GM21737 (cell line): Measurements from ENCODE around the gene SYNC.
"Not testable (repeated sequence)": the region's sequence is repeated elsewhere in the genome, so short reads cannot be mapped to it uniquely, and the experiment has no call there.

ENCODE experiments used
- ATAC-seq: cut with Tn5 transposase; IDR thresholded peaks from one replicate; pipeline ENCODE4 v1.9.1; 2021; ENCODE audit warnings: mild to moderate bottlenecking, moderate library complexity; ENCODE audit not compliant: unreplicated experiment

SYNC gene

DNA sequence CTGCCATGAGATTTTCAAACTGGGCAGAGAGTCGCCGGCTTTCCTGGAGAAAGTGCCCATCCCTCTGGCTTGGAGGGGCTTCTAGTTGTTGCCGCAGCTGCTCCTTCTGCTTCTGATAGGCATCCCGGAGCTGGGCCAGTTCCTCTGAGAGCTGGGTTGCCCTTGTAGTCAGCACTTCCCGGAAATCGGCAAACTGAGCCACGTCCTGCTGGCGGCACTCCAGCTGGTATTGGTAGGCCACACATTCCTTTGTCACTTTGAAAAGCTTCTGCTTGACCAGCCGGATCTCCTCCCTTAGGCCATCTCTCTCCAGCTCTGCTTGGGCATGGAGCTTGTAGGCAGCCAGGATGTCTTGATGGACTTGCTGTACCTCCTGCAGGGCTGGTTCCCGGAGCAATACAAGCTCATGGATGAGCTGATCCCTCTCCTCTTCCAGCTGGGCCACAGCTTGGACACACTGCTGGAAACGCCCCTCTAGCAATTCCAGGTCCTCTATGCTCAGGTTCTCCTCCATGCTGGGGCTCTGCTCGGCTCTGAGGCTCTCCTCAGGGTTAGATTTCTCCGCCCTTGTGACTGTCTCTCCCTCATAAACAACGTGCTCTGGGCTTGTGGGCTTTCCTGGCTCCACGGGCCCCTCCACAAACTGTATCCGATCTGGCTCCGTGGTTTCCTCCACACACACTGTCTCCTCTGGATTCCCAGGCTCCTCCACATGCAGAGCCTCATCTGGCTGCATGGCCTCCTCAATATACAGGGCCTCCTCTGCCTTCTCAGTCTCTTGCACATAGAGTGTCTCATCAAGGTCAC lies 7.3 kb downstream of the SYNC start:
- no peak for ATAC-seq

GRCh38 chr1:32693455-32694174 lies 9.0 kb downstream of the SYNC start:
- ATAC-seq: no peak

DNA sequence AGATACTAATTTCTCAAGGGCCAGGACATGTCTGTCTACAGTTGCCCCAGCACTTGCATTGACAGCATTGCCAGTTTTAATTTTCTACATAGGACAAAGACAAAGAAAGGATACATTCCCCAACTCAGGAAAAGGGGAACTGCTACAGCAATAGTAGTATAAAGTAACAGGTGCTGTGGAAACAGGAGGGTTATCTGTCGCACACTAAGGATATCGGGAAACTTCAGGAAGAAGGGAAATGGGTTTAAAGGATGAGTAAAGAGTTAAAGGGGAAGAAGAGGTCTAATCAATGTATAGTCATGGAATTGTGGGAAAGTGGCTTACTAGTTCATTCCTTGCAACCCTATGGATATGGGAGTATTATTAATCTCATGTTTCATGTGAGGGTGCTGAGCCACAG lies 16.2 kb downstream of the SYNC start:
- ATAC-seq: no peak

GRCh38 chr1:32685498-32685897 lies 17.1 kb downstream of the SYNC start:
- no peak for ATAC-seq

GRCh38 chr1:32684167-32684811 lies 18.3 kb downstream of the SYNC start:
- ATAC-seq: no peak

DNA sequence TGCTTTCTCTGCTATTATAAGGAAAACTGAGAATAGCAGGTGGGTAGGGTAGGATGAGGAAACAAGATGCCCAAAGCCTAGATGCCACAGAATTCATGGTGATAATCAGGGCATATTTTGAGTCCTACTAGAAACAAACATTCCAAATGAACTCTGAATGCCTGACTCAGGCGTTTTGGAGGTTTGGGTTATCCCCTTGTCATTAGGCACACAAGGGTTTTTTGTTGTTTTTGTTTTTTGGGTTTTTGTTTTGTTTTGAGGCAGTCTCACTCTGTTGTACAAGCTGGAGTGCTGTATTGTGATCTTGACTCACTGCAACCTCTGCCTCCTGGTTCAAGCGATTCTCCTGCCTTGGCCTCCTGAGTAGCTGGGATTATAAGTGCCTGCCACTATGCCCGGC lies 19.2 kb downstream of the SYNC start:
- no peak for ATAC-seq

DNA sequence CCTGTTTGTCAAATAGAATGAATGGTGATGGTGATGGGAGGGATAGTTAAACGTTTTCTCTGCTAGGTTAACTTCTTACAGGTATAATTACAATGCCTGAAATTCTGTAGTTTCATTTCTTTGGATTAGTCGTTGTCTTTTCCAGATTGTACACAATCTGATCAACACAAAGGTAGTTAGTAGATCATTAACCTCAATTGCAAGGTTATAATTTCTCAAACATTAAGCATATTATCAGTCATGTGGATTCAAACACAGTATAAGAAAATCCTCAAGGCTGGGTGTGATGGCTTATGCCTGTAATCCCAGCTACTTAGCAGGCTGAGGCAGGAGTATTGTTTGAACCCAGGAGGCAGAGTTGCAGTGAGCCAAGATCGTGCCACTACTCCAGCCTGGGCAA lies 20.6 kb downstream of the SYNC start:
- ATAC-seq: no peak

DNA sequence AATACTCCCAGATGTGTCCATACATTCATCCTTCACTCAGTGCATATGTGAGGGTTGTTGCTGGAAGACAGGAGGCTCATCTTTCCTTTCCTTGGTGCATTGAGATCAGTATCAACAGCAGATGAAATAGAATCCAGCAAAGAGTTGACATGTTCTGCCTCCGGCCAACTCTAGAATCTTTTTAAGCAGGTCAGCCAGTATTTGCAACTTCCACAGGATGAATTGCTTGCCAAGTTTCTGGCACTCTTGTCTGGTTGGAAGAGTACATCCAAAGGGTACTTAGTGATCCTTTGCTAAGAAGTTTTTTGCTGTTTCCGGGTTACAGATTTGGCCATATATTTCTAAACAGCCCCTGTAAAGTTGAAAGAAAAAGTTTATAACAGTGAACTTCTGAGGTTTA lies 21.1 kb downstream of the SYNC start:
- no peak for ATAC-seq

DNA sequence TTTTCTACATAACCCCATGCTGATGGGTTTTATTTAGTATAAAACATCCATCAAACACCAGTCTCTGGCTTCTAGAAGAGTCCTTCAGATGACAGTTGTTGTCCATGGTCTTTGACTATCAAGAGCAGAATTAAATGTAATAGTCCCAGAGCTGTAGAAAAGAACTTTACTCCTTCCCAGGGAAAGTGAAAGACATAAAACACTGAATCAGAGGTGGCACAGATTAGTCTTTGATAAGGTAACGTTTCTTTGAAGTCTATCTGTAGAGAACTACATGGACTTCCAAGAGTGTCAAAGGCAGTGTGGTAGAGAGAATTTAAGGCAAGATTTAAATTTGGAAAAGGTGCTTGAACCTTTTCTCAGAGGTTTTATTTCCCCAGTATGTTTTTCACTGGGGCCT lies 21.9 kb downstream of the SYNC start:
- ATAC-seq: no peak

- not testable (repeated sequence) for ATAC-seq
Observed at GRCh38 chr1:32679993-32680392, 22.6 kb downstream of the SYNC start.

GRCh38 chr1:32676945-32677344 lies 25.6 kb downstream of the SYNC start:
- ATAC-seq: no peak

DNA sequence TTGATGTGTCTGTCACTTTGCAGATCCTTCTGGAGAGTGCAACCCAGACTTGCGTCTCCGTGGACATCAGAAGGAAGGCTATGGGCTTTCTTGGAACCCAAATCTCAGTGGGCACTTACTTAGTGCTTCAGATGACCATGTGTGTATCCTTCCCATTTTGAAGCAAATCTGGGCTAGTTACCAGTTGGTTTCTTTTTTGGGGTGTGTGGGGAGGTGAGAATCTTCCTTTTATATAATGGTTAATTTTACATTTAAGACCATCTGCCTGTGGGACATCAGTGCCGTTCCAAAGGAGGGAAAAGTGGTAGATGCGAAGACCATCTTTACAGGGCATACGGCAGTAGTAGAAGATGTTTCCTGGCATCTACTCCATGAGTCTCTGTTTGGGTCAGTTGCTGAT lies 33.9 kb downstream of the SYNC start:
- ATAC-seq: not testable (repeated sequence)

DNA sequence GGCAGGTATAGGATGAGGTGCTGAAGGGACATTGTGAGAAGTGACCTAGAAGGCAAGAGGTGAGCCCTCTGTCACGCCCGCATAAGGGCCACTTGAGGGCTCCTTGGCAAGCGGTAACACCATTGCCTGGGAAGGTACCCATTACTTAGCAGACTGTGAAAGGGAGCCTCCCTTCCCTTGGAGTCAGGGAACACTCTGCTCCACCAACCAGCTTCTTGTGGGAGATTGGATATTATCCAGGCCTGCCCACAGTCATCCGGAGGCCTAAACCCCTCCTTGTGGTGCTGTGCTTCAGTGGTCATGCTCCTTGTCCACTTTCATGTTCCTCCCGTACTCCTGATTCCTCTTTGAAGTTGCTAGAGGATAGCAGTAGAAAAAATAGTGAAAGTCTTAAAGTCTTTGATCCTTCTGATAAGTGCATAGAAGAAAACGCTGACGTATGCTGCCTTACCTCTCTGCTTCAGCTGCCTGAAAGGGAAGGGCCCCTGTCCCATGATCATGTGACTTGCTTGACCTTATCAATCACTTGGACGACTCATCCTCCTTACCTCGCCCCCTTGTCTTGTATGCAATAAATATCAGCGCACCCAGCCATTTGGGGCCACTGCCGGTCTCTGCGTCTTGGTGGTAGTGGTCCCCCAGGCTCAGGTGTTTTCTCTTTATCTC lies 35.5 kb downstream of the SYNC start:
- no peak for ATAC-seq

DNA sequence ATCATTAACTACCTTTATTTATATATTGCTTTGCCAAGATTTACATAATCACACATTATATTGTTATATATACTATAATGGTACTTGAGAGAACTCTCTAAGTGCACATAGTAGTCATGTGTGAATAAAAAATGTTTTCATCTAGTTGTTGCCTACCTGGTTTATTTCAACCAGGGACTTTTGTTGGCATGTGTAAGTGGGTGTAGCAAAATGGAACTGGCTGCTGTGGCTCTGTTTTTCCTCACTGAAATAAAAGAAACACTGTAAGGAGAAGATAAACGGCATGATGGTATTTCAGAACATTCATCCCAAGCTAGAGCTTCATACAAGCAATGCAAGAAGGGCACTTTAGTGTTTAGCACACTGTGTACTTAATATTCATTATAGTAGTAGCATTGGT lies 36.7 kb downstream of the SYNC start:
- ATAC-seq: no peak

DNA sequence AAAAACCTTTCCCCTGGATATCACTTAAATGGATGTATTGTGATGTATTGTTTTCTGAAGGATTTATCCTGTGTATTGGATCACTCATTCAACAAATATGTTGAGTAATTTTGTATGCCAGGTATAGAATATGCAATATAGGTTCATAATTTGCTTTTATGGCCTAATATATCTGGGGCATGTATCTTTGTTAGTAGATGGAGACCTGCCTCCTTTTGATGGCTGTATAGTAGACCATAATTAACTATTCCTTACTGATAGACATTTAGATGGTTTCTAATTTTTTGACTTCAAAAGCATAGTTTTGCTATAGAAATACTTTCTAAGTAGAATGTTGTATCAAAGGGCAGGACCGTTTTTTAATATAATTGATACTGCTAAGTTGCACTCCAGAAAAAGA lies 43.0 kb downstream of the SYNC start:
- ATAC-seq: no peak

DNA sequence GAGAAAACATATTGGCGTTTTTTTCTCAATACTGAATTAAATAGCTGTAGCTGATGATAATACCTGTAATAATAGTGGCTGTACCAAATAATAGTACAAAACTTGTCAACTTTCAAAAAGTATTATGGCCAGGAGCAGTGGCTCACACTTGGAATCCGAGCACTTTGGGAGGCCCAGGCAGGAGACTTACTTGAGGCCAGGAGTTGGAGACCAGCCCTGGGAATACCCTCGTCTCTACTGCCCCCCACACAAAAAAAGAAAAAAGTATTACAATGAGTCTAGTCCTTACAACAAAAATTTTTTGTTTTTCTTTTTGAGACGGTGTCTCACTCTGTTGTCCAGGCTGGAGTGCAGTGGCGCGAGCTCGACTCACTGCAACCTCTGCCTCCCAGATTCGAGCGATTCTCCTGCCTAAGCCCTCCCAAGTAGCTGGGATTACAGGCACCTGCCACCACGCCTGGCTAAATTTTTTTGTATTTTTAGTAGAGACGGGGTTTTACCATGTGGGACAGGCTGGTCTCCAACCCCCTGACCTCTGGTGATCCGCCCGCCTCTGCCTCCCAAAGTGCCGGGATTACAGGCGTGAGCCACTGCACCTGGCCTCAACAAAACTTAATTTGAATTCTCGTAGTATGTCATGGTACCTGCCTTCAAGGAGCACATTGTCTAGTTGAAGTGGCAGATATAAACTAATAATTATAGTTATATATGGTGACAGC lies 50.2 kb downstream of the SYNC start:
- ATAC-seq: no peak

- ATAC-seq: no peak
Observed at GRCh38 chr1:32651461-32652073, 51.0 kb downstream of the SYNC start.

- ATAC-seq: peak; percentile 77
Observed at GRCh38 chr1:32650752-32651460, 51.7 kb downstream of the SYNC start, which contains the start of gene RBBP4. TSS of gene RBBP4 (plus strand) at chr1:32651208. CDS start at chr1:32651307, 99 bp downstream.

- ATAC-seq: peak; percentile 55
Observed at GRCh38 chr1:32650248-32650751, 52.3 kb downstream of the SYNC start, which contains the start of gene ZBTB8OS. TSS of gene ZBTB8OS (minus strand) at chr1:32650550. CDS start at chr1:32650529, 21 bp downstream.
